ENCODE results near the gene ATRIP. TPM values are rescaled to one million over a fixed set of nuclear protein-coding genes. Genes with fewer than 3 reads are reported as not detected.

The ATRIP gene
- total RNA-seq, 1 donor from 2014 or later: 8.3 TPM

DNA sequence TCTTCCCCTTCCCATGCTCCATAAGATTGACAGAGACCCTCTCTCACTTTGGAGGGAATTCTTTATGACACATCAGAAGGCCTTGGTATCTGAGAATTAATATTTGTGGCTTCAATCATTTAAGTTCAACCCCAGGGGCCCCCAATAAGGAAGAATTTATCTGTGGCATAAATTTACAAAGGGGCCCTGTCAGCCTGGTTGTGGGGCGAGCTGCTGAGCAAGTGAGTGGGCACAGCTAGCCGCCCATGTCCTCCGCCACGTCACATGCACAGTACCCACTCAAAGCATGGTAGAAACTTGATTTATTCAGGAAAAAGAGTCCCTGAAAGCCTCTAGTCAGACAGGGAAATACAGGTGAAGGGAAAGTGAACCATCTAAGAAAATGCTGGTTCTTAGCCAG, 30.0 kb upstream of the ATRIP start:
- Histone ChIP-seq H2AFZ (replicated peaks) (no peak overlapping the region), H3K79me2 (ENCODE audit: low read depth) (peaks cover 1% of the 10 kb centered on the region), H3K27ac (no peak overlapping the region), H3K4me1 (no peaks in the 10 kb centered on the region), H3F3A (ENCODE audit: low read depth) (no peaks in the 10 kb centered on the region), H3K4me2 (no peak overlapping the region), H3K27me3 (no peaks in the 10 kb centered on the region), H3K4me3 (no peak overlapping the region), H3K36me3 (no peaks in the 10 kb centered on the region), H4K20me1 (ENCODE audit: low read depth) (peaks cover 26% of the 10 kb centered on the region), H3K9ac (no peak overlapping the region), H3K9me3 (ENCODE audit: low read depth) (no peaks in the 10 kb centered on the region)
- Mint-ChIP-seq H3K36me3 (peaks cover 25% of the 10 kb centered on the region), H3K4me3 (no peak overlapping the region), H3K9me3 (no peaks in the 10 kb centered on the region), H3K4me1 (no peaks in the 10 kb centered on the region), H3K27ac (no peak overlapping the region), H3K27me3 (ENCODE audit: insufficient read depth, low read depth) (peaks cover 7% of the 10 kb centered on the region)
- DNase-seq (ENCODE audit: low spot score): no peak
- TF ChIP-seq CTCF (IDR thresholded peaks at IDR 0.05) (no peak), EZH2 (IDR thresholded peaks at IDR 0.05) (no peak), EZH2phosphoT487 (IDR thresholded peaks at IDR 0.05) (no peak)

DNA sequence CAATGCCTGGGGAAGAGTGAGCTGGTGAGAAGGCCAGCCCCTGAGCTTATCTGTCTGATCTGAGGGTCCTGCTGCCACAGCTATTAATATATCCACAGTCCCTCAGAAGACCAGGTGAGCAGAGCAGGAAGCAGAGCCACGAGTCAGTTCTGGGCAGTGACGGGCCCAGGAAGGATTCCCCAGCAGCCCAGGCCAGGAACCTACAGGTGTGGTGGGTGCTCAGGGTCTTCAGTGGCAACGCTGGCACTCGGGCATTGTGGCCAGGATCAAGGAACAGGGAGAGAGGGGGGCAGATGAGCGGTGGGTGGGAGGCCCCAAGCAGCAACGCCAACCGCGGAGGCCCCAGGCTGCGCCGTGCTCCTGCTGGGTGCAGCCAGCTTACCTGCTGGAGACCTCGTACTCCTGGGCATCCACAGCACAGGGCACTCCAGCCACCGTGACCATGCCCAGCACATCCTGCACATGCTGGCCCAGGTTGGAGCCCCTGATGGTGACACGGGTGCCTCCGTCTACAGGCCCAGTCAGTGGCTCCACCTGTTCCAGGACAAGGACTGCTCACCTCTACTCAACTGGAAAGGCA, 28.9 kb upstream of the ATRIP start:
- H3F3A ChIP-seq (ENCODE audit: low read depth): no peaks in the 10 kb centered on the region
- no peak overlapping the region for H2AFZ ChIP-seq (replicated peaks)
- peaks cover 22% of the 10 kb centered on the region for H3K36me3 Mint-ChIP-seq
- H3K36me3 ChIP-seq: no peaks in the 10 kb centered on the region
- peaks cover 12% of the 10 kb centered on the region for H3K79me2 ChIP-seq (ENCODE audit: low read depth)
- no peak overlapping the region for H3K9ac ChIP-seq
- no peak overlapping the region for H3K4me2 ChIP-seq
- TF ChIP-seq EZH2phosphoT487 (IDR thresholded peaks at IDR 0.05): no peak
- no peak for TF ChIP-seq CTCF (IDR thresholded peaks at IDR 0.05)
- no peak for TF ChIP-seq EZH2 (IDR thresholded peaks at IDR 0.05)
- no peak overlapping the region for H3K27ac Mint-ChIP-seq
- peaks cover 3% of the 10 kb centered on the region for H3K27me3 Mint-ChIP-seq (ENCODE audit: insufficient read depth, low read depth)
- H3K4me3 ChIP-seq: no peak overlapping the region
- no peaks in the 10 kb centered on the region for H3K4me1 ChIP-seq
- no peaks in the 10 kb centered on the region for H3K27me3 ChIP-seq
- no peak for DNase-seq (ENCODE audit: low spot score)
- H4K20me1 ChIP-seq (ENCODE audit: low read depth): peaks cover 37% of the 10 kb centered on the region
- H3K27ac ChIP-seq: no peak overlapping the region
- H3K9me3 Mint-ChIP-seq: no peaks in the 10 kb centered on the region
- no peaks in the 10 kb centered on the region for H3K4me1 Mint-ChIP-seq
- no peaks in the 10 kb centered on the region for H3K9me3 ChIP-seq (ENCODE audit: low read depth)
- no peak overlapping the region for H3K4me3 Mint-ChIP-seq

DNA sequence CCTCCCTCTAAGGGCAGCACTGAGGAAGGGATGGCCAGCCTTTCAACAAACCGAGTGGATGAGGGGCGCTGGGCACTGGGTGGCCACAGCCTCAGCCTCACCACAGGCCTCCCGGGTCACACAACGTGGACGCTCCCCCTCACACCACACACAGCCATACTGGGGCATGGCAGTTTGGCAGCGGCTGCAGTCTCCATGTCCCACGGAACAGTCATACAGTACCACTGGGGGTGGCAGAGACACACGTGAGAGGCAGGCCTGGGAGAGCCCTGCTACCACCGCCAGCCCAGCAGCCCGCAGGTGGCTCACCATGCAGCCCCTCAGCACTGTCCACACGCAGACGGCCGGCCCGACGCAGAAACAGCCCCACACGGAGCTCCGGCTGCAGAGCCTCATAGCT, 28.4 kb upstream of the ATRIP start:
- H2AFZ ChIP-seq (replicated peaks): no peak overlapping the region
- no peaks in the 10 kb centered on the region for H3K9me3 ChIP-seq (ENCODE audit: low read depth)
- DNase-seq (ENCODE audit: low spot score): no peak
- TF ChIP-seq EZH2phosphoT487 (IDR thresholded peaks at IDR 0.05): no peak
- TF ChIP-seq EZH2 (IDR thresholded peaks at IDR 0.05): no peak
- Mint-ChIP-seq H3K27me3 (ENCODE audit: insufficient read depth, low read depth) (peaks cover 2% of the 10 kb centered on the region), H3K27ac (no peak overlapping the region), H3K9me3 (no peaks in the 10 kb centered on the region), H3K4me3 (no peak overlapping the region), H3K36me3 (peaks cover 24% of the 10 kb centered on the region), H3K4me1 (no peaks in the 10 kb centered on the region)
- peaks cover 42% of the 10 kb centered on the region for H4K20me1 ChIP-seq (ENCODE audit: low read depth)
- H3K9ac ChIP-seq: no peak overlapping the region
- H3K79me2 ChIP-seq (ENCODE audit: low read depth): peaks cover 17% of the 10 kb centered on the region
- H3K4me2 ChIP-seq: no peak overlapping the region
- H3K27me3 ChIP-seq: no peaks in the 10 kb centered on the region
- no peaks in the 10 kb centered on the region for H3K4me1 ChIP-seq
- H3K4me3 ChIP-seq: no peak overlapping the region
- no peaks in the 10 kb centered on the region for H3K36me3 ChIP-seq
- no peaks in the 10 kb centered on the region for H3F3A ChIP-seq (ENCODE audit: low read depth)
- no peak overlapping the region for H3K27ac ChIP-seq

GRCh38 chr3:48418651-48419050, 27.9 kb upstream of the ATRIP start:
- Histone ChIP-seq H3F3A (ENCODE audit: low read depth) (no peaks in the 10 kb centered on the region), H3K27me3 (no peaks in the 10 kb centered on the region), H2AFZ (replicated peaks) (no peak overlapping the region), H3K79me2 (ENCODE audit: low read depth) (peaks cover 22% of the 10 kb centered on the region), H3K9me3 (ENCODE audit: low read depth) (no peaks in the 10 kb centered on the region), H3K4me1 (no peaks in the 10 kb centered on the region), H3K9ac (no peak overlapping the region), H3K36me3 (no peaks in the 10 kb centered on the region), H3K27ac (no peak overlapping the region), H3K4me2 (no peak overlapping the region), H4K20me1 (ENCODE audit: low read depth) (peaks cover 47% of the 10 kb centered on the region), H3K4me3 (no peak overlapping the region)
- H3K4me1 Mint-ChIP-seq: no peaks in the 10 kb centered on the region
- H3K9me3 Mint-ChIP-seq: no peaks in the 10 kb centered on the region
- DNase-seq (ENCODE audit: low spot score): no peak
- H3K4me3 Mint-ChIP-seq: no peak overlapping the region
- no peak for TF ChIP-seq EZH2 (IDR thresholded peaks at IDR 0.05)
- no peak for TF ChIP-seq EZH2phosphoT487 (IDR thresholded peaks at IDR 0.05)
- TF ChIP-seq CTCF (IDR thresholded peaks at IDR 0.05): no peak
- H3K36me3 Mint-ChIP-seq: peaks cover 21% of the 10 kb centered on the region
- H3K27ac Mint-ChIP-seq: no peak overlapping the region
- no peaks in the 10 kb centered on the region for H3K27me3 Mint-ChIP-seq (ENCODE audit: insufficient read depth, low read depth)
